Measurements from ENCODE around the gene LRRC19. TPM values are rescaled to one million over a fixed set of nuclear protein-coding genes. Genes with fewer than 3 reads are reported as not detected.

LRRC19 gene
- total RNA-seq, 2 experiments from 2014 or later = not detected

DNA sequence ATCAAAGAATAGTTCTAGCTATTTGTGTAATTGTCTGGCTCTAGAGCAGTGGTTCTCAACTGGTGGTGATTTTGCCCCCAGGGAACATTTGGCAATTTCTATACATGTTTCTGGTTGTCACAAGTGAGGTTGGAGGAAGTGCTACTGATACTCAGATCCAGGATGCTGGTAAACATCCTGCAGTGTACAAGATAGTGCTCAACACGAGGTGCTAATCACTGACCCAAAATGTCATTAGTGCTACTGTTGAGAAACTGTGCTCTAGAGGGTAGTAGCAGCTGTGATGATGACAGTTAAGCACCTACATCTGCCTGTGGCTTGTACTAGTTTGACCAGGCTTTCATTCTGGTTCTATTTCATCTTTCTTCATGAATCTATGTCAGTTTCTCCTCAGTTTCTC is 22.1 kb downstream of the LRRC19 start:
- Histone ChIP-seq H3K27ac (ENCODE audit: low read depth, low read length, poor library complexity, severe bottlenecking) (no peak overlapping the region), H3K4me3 (ENCODE audit: low read depth, low read length, poor library complexity, severe bottlenecking) (no peak overlapping the region), H3K79me2 (ENCODE audit: insufficient read depth, low read depth, low read length) (no peaks in the 10 kb centered on the region), H3K4me1 (ENCODE audit: insufficient read depth, low read length, poor library complexity, severe bottlenecking) (no peaks in the 10 kb centered on the region), H3K36me3 (ENCODE audit: insufficient read depth, low read length) (no peaks in the 10 kb centered on the region), H3K9me3 (ENCODE audit: low read length) (no peaks in the 10 kb centered on the region), H2AFZ (ENCODE audit: low read length) (no peak overlapping the region), H3K9me2 (ENCODE audit: insufficient read depth, low read length) (no peaks in the 10 kb centered on the region), H4K20me1 (ENCODE audit: insufficient read depth, low read length) (no peaks in the 10 kb centered on the region), H3K4me2 (ENCODE audit: low read length) (no peak overlapping the region)
- POLR2A ChIA-PET = no interaction called here
- no TSS peak for BruUV-seq (replicated peaks)
- intact Hi-C loops (cut with micrococcal nuclease; ENCODE audit: unreplicated experiment) = no loop called here
- DNase-seq (ENCODE audit: low spot score) = peak; percentile 15
- TF ChIP-seq, protein P1, sequence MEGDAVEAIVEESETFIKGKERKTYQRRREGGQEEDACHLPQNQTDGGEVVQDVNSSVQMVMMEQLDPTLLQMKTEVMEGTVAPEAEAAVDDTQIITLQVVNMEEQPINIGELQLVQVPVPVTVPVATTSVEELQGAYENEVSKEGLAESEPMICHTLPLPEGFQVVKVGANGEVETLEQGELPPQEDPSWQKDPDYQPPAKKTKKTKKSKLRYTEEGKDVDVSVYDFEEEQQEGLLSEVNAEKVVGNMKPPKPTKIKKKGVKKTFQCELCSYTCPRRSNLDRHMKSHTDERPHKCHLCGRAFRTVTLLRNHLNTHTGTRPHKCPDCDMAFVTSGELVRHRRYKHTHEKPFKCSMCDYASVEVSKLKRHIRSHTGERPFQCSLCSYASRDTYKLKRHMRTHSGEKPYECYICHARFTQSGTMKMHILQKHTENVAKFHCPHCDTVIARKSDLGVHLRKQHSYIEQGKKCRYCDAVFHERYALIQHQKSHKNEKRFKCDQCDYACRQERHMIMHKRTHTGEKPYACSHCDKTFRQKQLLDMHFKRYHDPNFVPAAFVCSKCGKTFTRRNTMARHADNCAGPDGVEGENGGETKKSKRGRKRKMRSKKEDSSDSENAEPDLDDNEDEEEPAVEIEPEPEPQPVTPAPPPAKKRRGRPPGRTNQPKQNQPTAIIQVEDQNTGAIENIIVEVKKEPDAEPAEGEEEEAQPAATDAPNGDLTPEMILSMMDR (conservative IDR thresholded peaks at IDR 0.05; ENCODE audit: low read length) = no peak
- no peak for TF ChIP-seq EZH2phosphoT487 (IDR thresholded peaks at IDR 0.05; ENCODE audit: borderline replicate concordance, low read depth, low read length)
- CTCF ChIA-PET (ENCODE audit: unreplicated experiment) = no interaction called here

DNA sequence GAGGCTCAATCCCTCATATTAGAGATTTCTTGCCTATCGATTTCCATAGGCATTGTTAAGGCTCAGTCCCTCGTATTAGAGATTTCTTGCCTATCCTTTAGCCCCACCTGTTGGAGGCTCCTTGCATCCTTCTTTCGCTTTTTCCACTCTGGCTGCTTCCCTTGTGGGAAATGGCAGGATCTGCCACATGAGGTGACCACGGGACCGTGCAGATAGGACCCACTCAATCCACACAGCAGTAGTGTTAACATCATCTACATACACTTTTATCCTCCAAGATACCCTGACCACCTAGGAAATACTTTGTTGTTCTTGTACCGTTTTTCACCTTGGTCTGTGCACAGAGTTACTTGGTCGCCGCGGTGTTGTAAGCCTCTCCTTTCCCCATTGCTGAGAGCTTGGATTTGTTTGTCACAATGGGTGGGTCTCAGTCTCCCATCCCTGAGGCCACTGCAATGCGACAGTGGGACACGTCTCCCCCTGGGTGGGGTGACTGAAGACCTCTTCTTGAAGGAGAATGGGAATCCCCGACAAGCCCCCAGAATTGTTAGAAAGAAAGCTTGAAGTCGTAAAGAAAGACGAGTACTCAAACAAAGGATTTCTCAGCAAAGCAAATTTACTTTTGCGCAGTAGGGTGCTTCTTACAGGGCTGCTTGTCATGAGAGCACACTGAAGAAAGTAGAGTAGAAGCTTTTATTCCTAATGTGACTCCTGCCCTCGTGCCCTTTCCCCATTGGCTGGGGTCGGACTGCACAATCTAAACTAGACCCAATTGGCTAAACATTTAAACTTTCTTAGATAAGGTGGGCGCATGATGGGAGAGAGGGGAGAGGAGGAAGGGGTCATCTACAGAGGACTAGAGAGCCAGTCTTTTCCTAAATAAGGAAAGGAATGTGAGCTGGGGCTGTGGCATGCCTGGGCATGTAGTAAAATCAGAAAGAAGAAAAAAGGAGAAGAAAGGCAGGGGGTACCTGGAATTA is 29.5 kb downstream of the LRRC19 start:
- POLR2A ChIA-PET = interaction anchor here (0.8 to 0.9 kb wide), 2 partner anchors 14 to 175 kb away, joined by 3 read pairs; no protein-coding TSS in a partner anchor
- Histone ChIP-seq H3K9me2 (ENCODE audit: insufficient read depth, low read length) (no peaks in the 10 kb centered on the region), H3K4me1 (ENCODE audit: insufficient read depth, low read length, poor library complexity, severe bottlenecking) (no peaks in the 10 kb centered on the region), H3K4me2 (ENCODE audit: low read length) (no peak overlapping the region), H3K4me3 (ENCODE audit: low read depth, low read length, poor library complexity, severe bottlenecking) (no peak overlapping the region), H3K27ac (ENCODE audit: low read depth, low read length, poor library complexity, severe bottlenecking) (no peak overlapping the region), H2AFZ (ENCODE audit: low read length) (no peak overlapping the region), H3K9me3 (ENCODE audit: low read length) (no peaks in the 10 kb centered on the region), H3K79me2 (ENCODE audit: insufficient read depth, low read depth, low read length) (no peaks in the 10 kb centered on the region), H4K20me1 (ENCODE audit: insufficient read depth, low read length) (no peaks in the 10 kb centered on the region), H3K36me3 (ENCODE audit: insufficient read depth, low read length) (no peaks in the 10 kb centered on the region)
- TF ChIP-seq, protein P1 (conservative IDR thresholded peaks at IDR 0.05; ENCODE audit: low read length) = peak; percentile 56
- no peak for TF ChIP-seq EZH2phosphoT487 (IDR thresholded peaks at IDR 0.05; ENCODE audit: borderline replicate concordance, low read depth, low read length)
- intact Hi-C loops (cut with micrococcal nuclease; ENCODE audit: unreplicated experiment) = loop anchor here (1.0 kb wide), 1 partner anchor 232 kb away; no protein-coding TSS in a partner anchor
- CTCF ChIA-PET (ENCODE audit: unreplicated experiment) = no interaction called here
- no TSS peak for BruUV-seq (replicated peaks)
- peak; percentile 20 for DNase-seq (ENCODE audit: low spot score)

DNA sequence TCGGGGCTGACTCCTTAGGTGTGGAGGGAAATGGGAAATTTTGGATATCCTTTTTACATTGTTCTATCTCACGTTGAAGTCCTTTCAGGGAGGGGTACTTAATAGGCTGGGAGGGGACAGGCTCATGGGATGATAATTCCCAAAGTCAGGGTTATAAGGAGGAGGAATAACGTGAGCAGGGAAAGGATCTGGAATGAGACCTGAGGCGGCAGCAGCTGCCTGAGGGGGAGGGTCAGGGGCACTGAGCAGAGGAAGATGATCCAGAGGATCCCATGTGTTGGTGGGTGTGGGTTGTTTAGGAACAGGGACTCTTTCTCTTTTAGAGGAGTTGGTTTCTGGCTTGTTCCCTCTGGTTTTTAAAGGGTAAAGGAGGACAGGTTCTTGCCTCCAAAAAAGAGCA is 30.5 kb downstream of the LRRC19 start:
- Histone ChIP-seq H3K4me2 (ENCODE audit: low read length) (no peak overlapping the region), H4K20me1 (ENCODE audit: insufficient read depth, low read length) (no peaks in the 10 kb centered on the region), H3K79me2 (ENCODE audit: insufficient read depth, low read depth, low read length) (no peaks in the 10 kb centered on the region), H3K27ac (ENCODE audit: low read depth, low read length, poor library complexity, severe bottlenecking) (no peak overlapping the region), H3K4me1 (ENCODE audit: insufficient read depth, low read length, poor library complexity, severe bottlenecking) (no peaks in the 10 kb centered on the region), H3K9me2 (ENCODE audit: insufficient read depth, low read length) (no peaks in the 10 kb centered on the region), H2AFZ (ENCODE audit: low read length) (no peak overlapping the region), H3K4me3 (ENCODE audit: low read depth, low read length, poor library complexity, severe bottlenecking) (no peak overlapping the region), H3K36me3 (ENCODE audit: insufficient read depth, low read length) (no peaks in the 10 kb centered on the region), H3K9me3 (ENCODE audit: low read length) (0 out of 2 replicates have a peak, but pooled peaks cover 2% of the 10 kb centered on the region)
- CTCF ChIA-PET (ENCODE audit: unreplicated experiment) = no interaction called here
- no TSS peak for BruUV-seq (replicated peaks)
- no peak for DNase-seq (ENCODE audit: low spot score)
- POLR2A ChIA-PET = interaction anchor here (0.6 to 0.9 kb wide), 2 partner anchors 13 kb away, joined by 3 read pairs; no protein-coding TSS in a partner anchor
- intact Hi-C loops (cut with micrococcal nuclease; ENCODE audit: unreplicated experiment) = loop anchor here (1.0 kb wide), 1 partner anchor 231 kb away; no protein-coding TSS in a partner anchor
- TF ChIP-seq, protein P1 (conservative IDR thresholded peaks at IDR 0.05; ENCODE audit: low read length) = no peak
- no peak for TF ChIP-seq EZH2phosphoT487 (IDR thresholded peaks at IDR 0.05; ENCODE audit: borderline replicate concordance, low read depth, low read length)
